ENCODE measurements around the gene SLC2A10.

Gene SLC2A10

DNA sequence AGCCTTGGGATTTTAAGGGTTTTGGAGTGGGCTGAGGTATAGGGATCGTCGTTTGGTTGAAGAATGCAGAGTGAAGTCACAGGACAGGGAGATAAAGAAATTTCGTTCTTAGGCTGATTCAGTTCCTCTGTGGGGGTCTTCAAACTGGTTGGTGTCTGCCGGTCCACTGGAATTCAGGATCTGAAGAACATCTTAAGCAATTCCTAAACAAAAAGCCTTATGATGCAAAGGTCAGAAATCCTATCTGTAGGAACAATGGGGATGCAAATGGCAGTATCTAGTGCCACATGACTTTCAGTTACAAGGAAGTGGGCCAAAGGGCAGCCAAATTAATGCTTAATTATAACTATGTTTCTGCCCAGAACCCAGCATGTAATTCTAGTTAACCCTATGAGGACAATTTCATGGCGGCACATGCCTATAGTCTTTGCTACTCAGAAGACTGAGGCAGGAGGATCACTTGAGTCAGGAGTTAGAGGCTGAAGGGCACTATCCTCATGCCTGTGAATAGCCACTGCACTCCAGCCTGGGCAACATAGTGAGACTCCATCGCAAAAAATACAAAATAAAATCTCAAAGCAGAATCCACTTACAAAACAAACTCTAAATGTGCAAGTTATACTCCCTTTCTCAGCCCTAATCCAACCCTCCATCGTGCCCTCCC lies 4.6 kb upstream of the SLC2A10 start:
- no peak for FAIRE-seq

- no peak for FAIRE-seq
These were observed 4.1 kb upstream of the SLC2A10 start for GRCh38 chr20:46705378-46705729.

- no peak for FAIRE-seq
These were observed 3.2 kb upstream of the SLC2A10 start for GRCh38 chr20:46706242-46706641.

- no peak for FAIRE-seq
These were observed 1.1 kb upstream of the SLC2A10 start for GRCh38 chr20:46708172-46708860.

GRCh38 chr20:46709055-46709458 lies 392 bp upstream of the SLC2A10 start:
- FAIRE-seq, result no peak

GRCh38 chr20:46710153-46710913 lies 884 bp downstream of the SLC2A10 start:
- FAIRE-seq, result no peak

DNA sequence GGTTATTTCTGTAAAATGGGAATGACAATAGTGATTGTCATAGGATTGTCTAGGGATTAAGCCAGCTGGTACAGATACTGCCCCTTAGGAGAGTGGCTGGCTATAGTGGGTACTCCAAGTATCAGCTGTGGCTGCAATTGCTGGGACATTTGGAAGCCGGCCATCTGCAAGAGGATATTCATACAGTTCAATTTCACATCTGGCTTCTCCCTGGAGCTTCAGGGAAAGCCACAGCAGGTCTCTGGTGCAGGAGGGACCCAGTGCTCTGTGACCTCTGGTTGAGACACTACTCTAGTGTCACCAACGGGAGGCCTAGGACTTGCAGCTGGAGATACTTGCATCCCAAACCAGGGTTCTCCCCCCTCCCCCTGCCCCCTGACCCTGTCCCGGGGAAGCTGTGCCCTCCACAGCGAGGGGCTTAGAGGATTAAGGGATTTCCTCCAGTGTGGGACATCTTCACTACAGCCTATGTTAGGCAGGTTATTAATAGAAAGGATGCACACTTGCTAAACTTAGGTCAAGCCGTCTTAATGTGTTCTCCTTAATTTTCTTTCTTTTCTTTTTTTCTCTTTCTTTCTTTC lies 2.7 kb downstream of the SLC2A10 start:
- FAIRE-seq, result no peak

DNA sequence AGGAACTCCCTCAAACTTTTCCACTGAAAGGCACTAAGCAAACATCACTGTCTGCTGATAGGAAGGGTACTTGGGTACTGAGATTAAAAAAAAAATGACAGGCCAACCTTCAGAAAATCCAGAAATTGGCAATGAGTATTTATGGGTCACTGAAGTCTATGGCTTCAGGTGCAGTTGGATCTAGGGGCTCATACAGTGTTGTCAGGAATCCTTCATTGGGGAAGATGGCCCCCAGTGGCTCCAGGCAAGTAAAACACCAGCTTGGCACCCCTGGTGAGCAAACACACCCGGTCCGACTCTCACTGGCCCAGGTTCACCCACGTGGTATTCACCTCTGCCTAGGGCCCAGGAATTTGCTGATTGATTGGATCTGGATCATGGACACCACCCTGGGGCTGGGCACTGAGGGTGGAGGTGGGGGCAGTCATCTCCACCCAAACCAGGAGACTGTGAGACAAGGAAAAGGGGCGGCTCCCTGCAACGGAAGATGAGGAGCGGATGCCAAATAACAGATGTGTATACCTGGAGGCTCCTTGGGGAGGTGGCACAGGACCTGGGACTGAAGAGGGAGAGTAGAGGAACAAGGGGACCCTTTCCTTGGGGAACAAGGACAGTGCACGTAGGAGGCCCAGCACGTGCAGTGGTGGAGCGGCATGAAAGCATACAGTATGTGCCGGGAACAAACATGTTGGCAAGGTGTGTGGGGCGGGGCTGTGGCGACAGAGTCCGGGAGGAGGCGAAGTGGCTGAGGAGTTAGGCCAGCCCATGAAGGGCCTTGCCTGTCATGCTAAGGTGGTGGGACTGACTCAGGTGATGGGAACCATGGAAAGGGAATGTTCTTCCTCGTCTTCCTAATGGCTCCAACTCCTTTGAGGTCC lies 4.7 kb downstream of the SLC2A10 start:
- no peak for FAIRE-seq

DNA sequence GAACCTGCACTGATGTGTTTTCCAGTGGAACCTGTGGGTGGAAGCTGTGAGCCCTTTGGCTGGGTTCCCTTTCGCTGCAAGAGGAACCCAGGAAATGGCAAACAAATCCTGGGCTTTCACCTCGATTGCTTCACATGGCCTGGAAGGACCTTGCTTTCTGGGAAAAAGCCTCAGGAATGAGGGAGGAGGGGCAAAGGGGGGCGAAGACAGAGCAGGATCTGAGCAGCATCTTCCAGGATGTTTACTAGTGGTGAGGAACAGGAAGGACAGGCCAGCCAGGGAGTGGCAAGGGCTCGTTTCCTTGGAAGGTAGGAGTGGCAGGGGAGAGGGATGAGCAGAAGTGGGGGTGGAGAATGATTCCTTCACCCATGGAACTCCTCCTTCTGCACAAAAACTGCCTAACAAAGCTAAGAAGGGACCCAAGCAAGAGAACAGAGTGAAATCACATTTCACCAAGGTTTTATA lies 5.9 kb downstream of the SLC2A10 start:
- no peak for FAIRE-seq

DNA sequence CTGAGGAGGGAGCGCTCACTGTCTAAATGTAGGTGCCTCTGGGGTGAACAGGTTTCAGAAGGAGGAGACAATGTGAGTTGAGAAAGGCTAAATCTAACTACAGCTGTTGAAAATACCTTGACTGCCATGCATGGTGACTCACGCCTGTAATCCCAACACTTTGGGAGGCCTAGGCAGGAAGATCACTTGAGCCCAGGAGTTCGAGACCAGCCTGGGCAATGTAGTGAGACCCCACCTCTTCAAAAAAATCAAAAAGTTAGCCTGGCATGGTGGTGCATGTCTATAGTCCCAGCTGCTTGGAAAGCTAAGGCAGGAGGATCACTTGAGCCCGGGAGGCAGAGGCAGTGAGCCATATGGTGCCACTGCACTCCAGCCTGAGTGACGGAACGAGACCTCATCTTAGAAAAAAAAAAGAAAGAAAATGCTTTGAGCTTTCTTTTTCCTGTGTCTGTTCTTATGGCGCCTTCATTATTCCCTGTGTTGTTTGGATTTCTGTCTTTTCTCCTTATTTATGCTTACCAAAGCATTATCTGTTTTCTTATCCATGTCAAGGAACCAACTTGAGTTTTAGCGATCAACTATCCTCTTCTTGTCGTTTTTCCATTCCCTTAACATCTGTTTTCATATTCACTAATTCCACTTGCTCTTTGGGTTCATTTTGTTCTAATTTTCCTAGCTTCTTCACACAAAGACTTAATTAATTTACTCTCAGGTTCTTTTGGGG lies 8.5 kb downstream of the SLC2A10 start:
- FAIRE-seq, result no peak

- FAIRE-seq, result no peak
These were observed 10.6 kb downstream of the SLC2A10 start for GRCh38 chr20:46720019-46720418.

DNA sequence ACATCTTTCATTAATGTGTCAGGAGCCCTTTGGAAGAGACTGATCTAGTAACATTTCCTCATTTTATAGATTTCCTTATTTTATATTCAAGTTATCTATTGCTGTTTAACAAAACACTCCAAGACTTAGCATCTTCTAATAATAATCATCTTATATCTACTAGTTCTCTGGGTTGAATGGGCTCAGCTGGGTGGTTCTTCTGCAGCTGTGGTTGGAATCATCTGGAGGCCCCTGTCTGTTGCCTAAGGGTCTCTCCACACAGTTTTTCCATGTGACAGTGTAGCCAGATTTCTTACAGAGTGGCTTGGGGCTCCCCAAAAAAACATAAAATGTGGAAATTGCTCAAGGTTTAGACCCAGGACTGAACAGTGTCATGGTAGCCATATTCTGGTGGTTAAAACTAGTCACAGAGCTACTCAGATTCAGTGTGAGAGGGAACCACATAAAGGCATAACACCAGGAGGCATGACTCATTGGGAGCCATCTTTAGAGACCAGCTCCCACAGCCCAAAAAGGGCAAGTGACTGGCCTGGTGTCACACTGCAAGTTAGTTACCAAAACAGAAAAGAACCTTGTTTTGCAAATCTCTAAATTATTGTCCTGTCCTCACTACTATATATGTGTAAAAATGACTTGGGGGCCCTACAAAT lies 11.5 kb downstream of the SLC2A10 start:
- FAIRE-seq, result no peak

DNA sequence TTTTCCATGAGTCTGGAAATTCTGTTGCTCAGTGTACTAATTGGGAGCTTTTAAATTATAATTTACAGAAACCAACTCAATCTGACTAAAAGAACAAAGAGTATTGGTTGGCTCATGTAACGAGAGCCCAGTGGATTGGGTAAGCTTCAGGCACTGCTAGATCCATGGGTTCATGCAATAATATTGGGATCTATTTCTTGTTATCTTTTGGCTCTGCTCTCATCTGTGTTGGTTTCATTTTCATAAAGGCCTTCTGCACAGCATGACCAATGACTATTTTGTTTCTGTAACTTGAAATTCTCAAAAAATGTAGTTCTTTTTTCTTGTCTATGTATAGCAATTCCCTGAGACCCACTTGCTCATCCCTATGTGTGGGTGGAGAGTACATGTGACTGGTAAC lies 12.0 kb downstream of the SLC2A10 start:
- FAIRE-seq, result no peak

- no peak for FAIRE-seq
These were observed 13.0 kb downstream of the SLC2A10 start for GRCh38 chr20:46722450-46722849.

GRCh38 chr20:46723039-46723438 lies 13.6 kb downstream of the SLC2A10 start:
- no peak for FAIRE-seq

DNA sequence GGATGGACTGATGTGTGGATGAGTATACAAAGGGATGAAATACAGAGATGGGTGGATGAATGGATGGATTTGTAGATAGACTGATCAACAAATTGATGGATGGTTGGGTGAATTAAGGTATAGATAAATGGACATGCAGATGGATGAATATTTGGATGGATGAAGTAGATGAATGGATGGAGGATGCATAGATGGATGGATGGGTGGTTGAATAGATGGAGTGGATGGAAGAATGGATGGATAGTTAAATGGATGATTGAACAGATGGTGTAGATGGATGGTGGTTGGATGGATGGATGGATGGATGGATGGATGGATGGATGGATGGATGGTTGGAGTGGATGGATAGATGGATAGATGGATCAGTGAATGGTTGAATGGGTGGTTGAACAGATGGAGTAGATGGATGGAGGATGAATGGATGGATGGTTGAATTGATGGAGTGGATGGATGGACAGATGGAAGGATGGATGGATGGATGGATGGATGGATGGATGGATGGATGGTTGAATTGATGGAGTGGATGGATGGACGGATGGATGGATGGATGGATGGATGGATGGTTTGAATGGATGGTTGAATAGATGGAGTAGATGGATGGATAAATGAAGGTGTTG lies 15.0 kb downstream of the SLC2A10 start:
- FAIRE-seq, result no peak

- no peak for FAIRE-seq
These were observed 16.0 kb downstream of the SLC2A10 start for GRCh38 chr20:46725186-46726165.

GRCh38 chr20:46731770-46732169 lies 22.3 kb downstream of the SLC2A10 start:
- FAIRE-seq, result no peak

- FAIRE-seq, result no peak
These were observed 26.0 kb downstream of the SLC2A10 start for GRCh38 chr20:46735436-46735835.

Measured in G401.6 (cell line).